Smooth muscle cell (in vitro differentiated cells): ENCODE data around the gene SERPINA9. TPM values are rescaled to one million over a fixed set of nuclear protein-coding genes. Genes with fewer than 3 reads are reported as not detected.

ENCODE experiments used
- DNase-seq: peaks from one replicate; lab custom pipeline; 2025; ENCODE audit not compliant: unreplicated experiment; lab: John Stamatoyannopoulos, UW
- H2AFZ ChIP-seq: fragments of 200-600 bp; sonication (generic); 2 replicates; pipeline ENCODE4 v1.6.0; 2016; ENCODE audit warnings: antibody characterized with exemption, low read depth, mild to moderate bottlenecking
- H3F3A ChIP-seq: fragments of 200-600 bp; sonication (generic); 2 replicates; pipeline ENCODE4 v1.6.0; 2017; ENCODE audit warnings: antibody characterized with exemption, low read depth
- H3K27ac ChIP-seq: fragments of 200-600 bp; sonication (generic); 2 replicates; pipeline ENCODE4 v1.5.1; 2016; ENCODE audit warnings: low read depth, mild to moderate bottlenecking
- H3K27me3 ChIP-seq: fragments of 200-600 bp; sonication (generic); 2 replicates; pipeline ENCODE4 v1.6.1; 2016; ENCODE audit warnings: low read depth, mild to moderate bottlenecking
- H3K36me3 ChIP-seq: fragments of 200-600 bp; sonication (generic); 2 replicates; pipeline ENCODE4 v1.5.1; 2016; ENCODE audit warnings: low read depth
- H3K4me1 ChIP-seq: fragments of 200-600 bp; sonication (generic); 2 replicates; pipeline ENCODE4 v1.5.1; 2016; ENCODE audit warnings: low read depth
- H3K4me2 ChIP-seq: fragments of 200-600 bp; sonication (generic); 2 replicates; pipeline ENCODE4 v1.6.0; 2016; ENCODE audit warnings: mild to moderate bottlenecking
- H3K4me3 ChIP-seq: fragments of 200-600 bp; sonication (generic); 2 replicates; pipeline ENCODE4 v1.5.1; 2016; ENCODE audit warnings: mild to moderate bottlenecking
- H3K79me2 ChIP-seq: fragments of 200-600 bp; sonication (generic); 2 replicates; pipeline ENCODE4 v1.6.0; 2016; ENCODE audit warnings: low read depth, mild to moderate bottlenecking
- H3K9ac ChIP-seq: fragments of 200-600 bp; sonication (generic); 2 replicates; pipeline ENCODE4 v1.6.0; 2016; ENCODE audit warnings: low read depth
- H3K9me3 ChIP-seq: fragments of 200-600 bp; sonication (generic); replicated peaks from 2 replicates; pipeline ENCODE4 v1.5.1; 2016; ENCODE audit warnings: low read depth
- H4K20me1 ChIP-seq: fragments of 200-600 bp; sonication (generic); 2 replicates; pipeline ENCODE4 v1.6.0; 2016; ENCODE audit warnings: low read depth
- WGBS: methylation state at CpG from one replicate; pipeline ENCODE4 v1.1.7; 2016; ENCODE audit warnings: low lambda C conversion rate; 5-methylcytosine and 5-hydroxymethylcytosine counted together
- polyA plus RNA-seq: library from polyadenylated mRNA; unstranded; fragments of >200 nt; fragmentation: Nextera tagmentation; extraction: Ambion mirVana; gene quantifications from 2 replicates; pipeline ENCODE4 v1.2.1, GENCODE V29; 2016
- total RNA-seq: library from RNA; depleted of rRNA; stranded (reverse); fragments of >200 nt; gene quantifications from 2 replicates; pipeline ENCODE4 v1.2.3, GENCODE V29; 2014
- TF ChIP-seq, protein P1 (sequence below): fragments of 200-600 bp; sonication (generic); IDR thresholded peaks from 2 replicates; pipeline ENCODE4 v1.5.1; 2017; ENCODE audit warnings: borderline replicate concordance, mild to moderate bottlenecking, antibody characterized with exemption; ENCODE audit not compliant: insufficient read depth, poor library complexity, severe bottlenecking

SERPINA9 gene, protein sequence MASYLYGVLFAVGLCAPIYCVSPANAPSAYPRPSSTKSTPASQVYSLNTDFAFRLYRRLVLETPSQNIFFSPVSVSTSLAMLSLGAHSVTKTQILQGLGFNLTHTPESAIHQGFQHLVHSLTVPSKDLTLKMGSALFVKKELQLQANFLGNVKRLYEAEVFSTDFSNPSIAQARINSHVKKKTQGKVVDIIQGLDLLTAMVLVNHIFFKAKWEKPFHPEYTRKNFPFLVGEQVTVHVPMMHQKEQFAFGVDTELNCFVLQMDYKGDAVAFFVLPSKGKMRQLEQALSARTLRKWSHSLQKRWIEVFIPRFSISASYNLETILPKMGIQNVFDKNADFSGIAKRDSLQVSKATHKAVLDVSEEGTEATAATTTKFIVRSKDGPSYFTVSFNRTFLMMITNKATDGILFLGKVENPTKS
- total RNA-seq (not detected in 2 replicates), polyA plus RNA-seq (not detected in 2 replicates)

DNA sequence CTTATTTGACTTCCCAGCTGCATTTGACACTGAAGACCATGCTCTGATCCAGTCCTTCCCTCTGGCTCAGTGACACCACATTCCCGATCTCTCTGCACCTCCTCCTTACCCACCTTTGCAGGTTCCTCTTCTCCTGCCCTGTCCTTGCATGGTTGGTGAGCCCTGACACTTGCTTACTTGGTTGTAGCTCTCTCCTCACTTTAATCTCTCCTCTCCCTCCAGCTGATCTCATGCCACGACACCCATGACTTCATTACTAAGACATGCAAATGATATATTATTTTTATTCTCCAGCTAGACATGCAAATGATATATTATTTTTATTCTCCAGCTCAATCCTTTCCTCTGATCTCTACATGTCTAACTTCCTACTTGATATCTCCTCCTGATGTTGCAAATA is at the start of gene SERPINA9:
SERPINA9 (minus strand) TSS at position 175 of the 400 bp plus-strand sequence. CDS start 6,357 bp downstream, outside the sequence.
- 77% methylated on average over 2 of the region's 2 CpGs for WGBS
- Histone ChIP-seq H3K9ac (no peak within 1 kb of the TSS), H3K27me3 (no peaks in the 10 kb centered on the region), H3K79me2 (no peaks in the 10 kb centered on the region), H3K27ac (no peak within 1 kb of the TSS), H4K20me1 (no peaks in the 10 kb centered on the region), H3K9me3 (no peaks in the 10 kb centered on the region), H2AFZ (no peak within 1 kb of the TSS), H3K4me2 (no peak within 1 kb of the TSS), H3K36me3 (no peaks in the 10 kb centered on the region), H3K4me1 (no peaks in the 10 kb centered on the region), H3K4me3 (no peak within 1 kb of the TSS), H3F3A (no peaks in the 10 kb centered on the region)
- TF ChIP-seq, protein P1, sequence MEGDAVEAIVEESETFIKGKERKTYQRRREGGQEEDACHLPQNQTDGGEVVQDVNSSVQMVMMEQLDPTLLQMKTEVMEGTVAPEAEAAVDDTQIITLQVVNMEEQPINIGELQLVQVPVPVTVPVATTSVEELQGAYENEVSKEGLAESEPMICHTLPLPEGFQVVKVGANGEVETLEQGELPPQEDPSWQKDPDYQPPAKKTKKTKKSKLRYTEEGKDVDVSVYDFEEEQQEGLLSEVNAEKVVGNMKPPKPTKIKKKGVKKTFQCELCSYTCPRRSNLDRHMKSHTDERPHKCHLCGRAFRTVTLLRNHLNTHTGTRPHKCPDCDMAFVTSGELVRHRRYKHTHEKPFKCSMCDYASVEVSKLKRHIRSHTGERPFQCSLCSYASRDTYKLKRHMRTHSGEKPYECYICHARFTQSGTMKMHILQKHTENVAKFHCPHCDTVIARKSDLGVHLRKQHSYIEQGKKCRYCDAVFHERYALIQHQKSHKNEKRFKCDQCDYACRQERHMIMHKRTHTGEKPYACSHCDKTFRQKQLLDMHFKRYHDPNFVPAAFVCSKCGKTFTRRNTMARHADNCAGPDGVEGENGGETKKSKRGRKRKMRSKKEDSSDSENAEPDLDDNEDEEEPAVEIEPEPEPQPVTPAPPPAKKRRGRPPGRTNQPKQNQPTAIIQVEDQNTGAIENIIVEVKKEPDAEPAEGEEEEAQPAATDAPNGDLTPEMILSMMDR, result no peak
- DNase-seq, result no peak

DNA sequence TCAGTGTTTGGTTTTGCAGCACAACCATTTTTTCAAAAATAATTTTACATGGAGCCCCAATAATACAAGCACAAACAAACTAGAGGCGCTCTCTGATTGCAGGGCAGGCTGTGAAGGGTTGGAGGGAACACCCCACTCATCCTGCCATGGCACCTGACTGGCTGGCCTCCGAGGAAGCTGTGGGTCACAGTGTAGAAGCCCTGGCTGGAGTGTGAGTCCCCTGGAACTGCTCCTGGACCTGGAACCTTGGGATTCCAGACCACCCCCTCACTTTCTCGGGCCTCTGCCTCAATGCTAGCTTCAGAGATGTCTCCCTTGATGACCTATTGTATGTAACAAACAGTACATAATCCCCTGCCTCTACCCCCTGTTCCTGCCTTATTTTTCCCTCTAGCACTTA is 48.1 kb upstream of the SERPINA9 start:
- Histone ChIP-seq H3K4me1 (no peaks in the 10 kb centered on the region), H3K4me3 (no peak overlapping the region), H2AFZ (no peak overlapping the region), H3K9ac (no peak overlapping the region), H3K4me2 (no peak overlapping the region), H4K20me1 (no peaks in the 10 kb centered on the region), H3K36me3 (no peaks in the 10 kb centered on the region), H3K27ac (no peak overlapping the region), H3K27me3 (peaks cover 3% of the 10 kb centered on the region), H3K9me3 (no peaks in the 10 kb centered on the region), H3F3A (no peaks in the 10 kb centered on the region), H3K79me2 (no peaks in the 10 kb centered on the region)
- WGBS, result 83% methylated on average over 3 of the region's 3 CpGs
- DNase-seq, result no peak
- TF ChIP-seq, protein P1, result no peak

DNA sequence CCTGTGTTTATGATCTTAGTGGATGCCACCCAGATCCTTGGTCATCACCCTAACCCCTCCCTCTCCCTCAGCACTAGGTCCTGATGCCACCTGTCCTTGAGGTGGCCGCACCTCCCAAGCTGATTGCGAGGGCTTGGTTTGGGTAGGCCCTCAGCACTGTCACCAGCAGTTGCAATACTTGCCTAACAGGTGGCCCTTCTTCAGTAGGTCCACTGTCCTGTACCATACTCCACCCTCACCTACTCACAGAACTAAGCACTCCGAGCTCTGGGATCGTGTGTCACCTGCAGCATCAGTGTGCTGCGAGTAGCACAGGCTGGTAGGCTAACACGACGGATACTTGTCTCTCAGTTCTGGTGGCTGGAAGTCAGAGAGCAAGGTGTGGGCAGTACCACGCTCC is 47.3 kb upstream of the SERPINA9 start:
- DNase-seq, result no peak
- Histone ChIP-seq H4K20me1 (no peaks in the 10 kb centered on the region), H3K36me3 (no peaks in the 10 kb centered on the region), H2AFZ (no peak overlapping the region), H3K9ac (no peak overlapping the region), H3K27ac (no peak overlapping the region), H3K79me2 (no peaks in the 10 kb centered on the region), H3K27me3 (peaks cover 3% of the 10 kb centered on the region), H3F3A (no peaks in the 10 kb centered on the region), H3K9me3 (no peaks in the 10 kb centered on the region), H3K4me3 (no peak overlapping the region), H3K4me1 (no peaks in the 10 kb centered on the region), H3K4me2 (no peak overlapping the region)
- TF ChIP-seq, protein P1, result no peak
- 95% methylated on average over 8 of the region's 8 CpGs for WGBS

DNA sequence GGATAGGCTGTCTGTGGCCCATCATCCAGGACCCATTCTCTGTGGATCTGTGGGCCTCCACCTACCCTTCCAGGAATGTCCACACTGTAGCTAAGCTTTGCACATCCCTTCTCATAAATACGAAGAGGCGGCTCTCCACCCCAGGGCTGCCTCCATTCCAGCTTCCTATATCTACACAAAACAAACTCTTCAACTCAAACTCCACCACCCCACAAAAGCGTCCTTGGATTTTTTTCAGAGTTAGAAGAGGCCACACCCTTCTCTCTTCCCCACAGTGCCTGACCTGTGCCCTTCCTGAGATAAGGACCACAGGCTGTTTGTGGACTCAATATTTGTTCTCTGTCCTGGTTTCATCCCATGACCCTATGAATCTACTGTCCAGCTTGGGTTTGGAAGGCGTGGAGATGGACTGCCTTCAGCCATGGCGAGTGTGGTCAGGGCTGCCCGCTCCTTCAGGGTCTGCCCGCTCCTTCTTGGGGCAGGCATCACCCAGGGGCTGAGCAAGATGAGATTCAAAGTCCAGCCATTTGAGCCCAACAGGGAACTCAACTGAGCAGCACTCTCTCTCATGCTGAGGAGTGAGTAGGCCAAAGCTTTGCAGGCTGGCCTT is 46.2 kb upstream of the SERPINA9 start:
- Histone ChIP-seq H3K27me3 (peaks cover 3% of the 10 kb centered on the region), H2AFZ (no peak overlapping the region), H3K36me3 (no peaks in the 10 kb centered on the region), H3K27ac (no peak overlapping the region), H3K4me3 (no peak overlapping the region), H3K4me1 (no peaks in the 10 kb centered on the region), H3F3A (no peaks in the 10 kb centered on the region), H3K4me2 (no peak overlapping the region), H3K9ac (no peak overlapping the region), H4K20me1 (no peaks in the 10 kb centered on the region), H3K9me3 (no peaks in the 10 kb centered on the region), H3K79me2 (no peaks in the 10 kb centered on the region)
- 87% methylated on average over 7 of the region's 7 CpGs for WGBS
- DNase-seq, result no peak
- TF ChIP-seq, protein P1, result no peak
